GM12891 (cell line): ENCODE measurements around the gene COA7. TPM values are rescaled to one million over a fixed set of nuclear protein-coding genes. Genes with fewer than 3 reads are reported as not detected.
"Not testable (repeated sequence)": the region's sequence is repeated elsewhere in the genome, so short reads cannot be mapped to it uniquely, and the experiment has no call there.

Source experiments
- DNase-seq: peaks from one replicate; pipeline ENCODE4 v3.0.0; 2011; ENCODE audit warnings: low spot score; ENCODE audit not compliant: insufficient read length
- FAIRE-seq: peaks from 2 replicates; lab custom pipeline; 2011; peaks lifted over from hg19 to GRCh38; lab: Jason Lieb, UNC
- PAX5 ChIP-seq: IDR thresholded peaks from 2 replicates; pipeline ENCODE4 v1.6.1; 2011; ENCODE audit warnings: low read length, moderate library complexity, mild to moderate bottlenecking; ENCODE audit not compliant: insufficient read depth, severe bottlenecking
- POLR2A ChIP-seq: IDR thresholded peaks from 2 replicates; pipeline ENCODE4 v1.6.1; 2011; ENCODE audit warnings: low read depth, low read length, control low read depth
- POLR2AphosphoS5 ChIP-seq: IDR thresholded peaks from 2 replicates; pipeline ENCODE4 v1.6.1; 2011; ENCODE audit warnings: low read depth, low read length, control low read depth
- POU2F2 ChIP-seq: IDR thresholded peaks from 2 replicates; pipeline ENCODE4 v1.6.1; 2011; ENCODE audit warnings: low read depth, mild to moderate bottlenecking, control low read depth, low read length, moderate library complexity
- SPI1 ChIP-seq: IDR thresholded peaks from 2 replicates; pipeline ENCODE4 v1.6.1; 2011; ENCODE audit warnings: low read depth, low read length, control low read depth
- TAF1 ChIP-seq: IDR thresholded peaks from 2 replicates; pipeline ENCODE4 v1.6.1; 2011; ENCODE audit warnings: low read depth, low read length, control low read depth
- polyA plus RNA-seq: library from polyadenylated mRNA; unstranded; fragments of >200 nt; gene quantifications from one replicate; pipeline ENCODE4 v1.2.1, GENCODE V29; 2012; ENCODE audit warnings: low read depth, missing spikeins, inconsistent platforms; ENCODE audit not compliant: missing spikeins

Gene COA7
- polyA plus RNA-seq = 7.6 TPM

DNA sequence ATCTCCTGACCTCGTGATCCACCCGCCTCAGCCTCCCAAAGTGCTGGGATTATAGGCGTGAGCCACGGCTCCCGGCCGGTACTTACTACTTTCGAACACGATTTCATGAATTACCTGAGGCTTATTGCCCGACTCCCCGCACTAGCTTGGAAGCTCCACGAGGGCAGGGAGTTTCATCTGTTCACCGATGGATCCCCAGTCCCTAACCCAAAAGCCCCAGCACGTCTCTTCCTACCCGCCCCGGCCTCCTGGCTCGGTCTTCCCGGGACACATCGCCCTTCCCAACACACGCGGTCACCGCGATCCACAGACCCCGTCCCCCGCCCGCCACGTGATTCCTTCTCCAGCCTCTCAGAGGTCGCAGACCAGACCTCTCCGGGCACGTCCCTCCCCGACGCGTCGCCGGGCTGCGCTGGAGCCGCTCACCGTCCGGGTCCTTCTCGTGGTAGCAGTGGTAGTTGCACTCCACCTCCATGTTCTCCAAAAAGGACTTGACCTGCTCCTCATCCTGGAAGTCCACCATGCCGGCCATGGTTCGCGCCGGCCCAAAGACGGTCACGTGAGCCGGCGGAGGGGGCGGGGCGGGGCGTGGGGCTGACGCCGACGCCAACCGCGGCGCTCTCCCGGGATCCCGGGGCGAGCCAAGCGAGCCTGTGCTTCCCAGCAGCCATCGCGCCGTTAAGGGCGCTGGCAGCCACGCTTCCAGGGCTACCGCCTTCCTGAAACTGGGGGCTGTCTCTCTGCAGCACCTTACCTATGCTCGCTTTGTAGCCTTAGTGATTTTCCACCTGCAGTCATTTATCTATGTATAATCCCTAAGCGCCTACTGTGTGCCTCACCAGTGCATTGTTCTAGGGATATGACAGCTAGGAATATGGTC is at the start of gene COA7:
Gene COA7 (minus strand): TSS at position 553 of the 880 bp plus-strand sequence. CDS start 21 bp downstream, at position 532.
- no peak for TF ChIP-seq SPI1
- TF ChIP-seq POLR2A = peak; percentile 44; the same call in 1 of the 2 replicates
- 0 out of 2 replicates have a peak, but pooled peaks have one; percentile 22 for TF ChIP-seq POLR2AphosphoS5
- TF ChIP-seq PAX5 = no peak
- peak; percentile 50; the same call in 1 of the 2 replicates for TF ChIP-seq TAF1
- TF ChIP-seq POU2F2 = no peak
- peak; percentile 48 for FAIRE-seq
- peak; percentile 59 for DNase-seq

DNA sequence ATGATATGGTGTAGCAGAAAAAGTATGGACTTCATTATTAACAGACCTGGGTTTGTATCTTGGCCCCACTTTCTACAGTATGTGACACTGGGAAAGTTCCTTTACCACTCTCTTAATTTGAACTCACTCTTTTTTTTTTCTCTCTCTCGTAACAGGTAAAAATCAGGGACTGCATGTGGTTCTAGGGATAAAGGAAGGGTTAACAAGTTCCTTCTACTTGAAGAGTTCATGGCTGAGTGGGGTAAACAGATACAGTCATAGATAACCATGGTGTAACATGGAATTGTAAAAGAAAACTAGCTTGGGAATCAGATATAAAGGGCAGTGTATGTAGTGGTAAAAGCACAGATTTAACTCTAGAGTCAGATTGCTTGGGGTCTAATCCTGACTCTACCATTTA is 49.3 kb upstream of the COA7 start:
- FAIRE-seq (no peak), DNase-seq (no peak)
- TF ChIP-seq POLR2AphosphoS5 (no peak), TAF1 (no peak), PAX5 (no peak), POLR2A (no peak), POU2F2 (no peak), SPI1 (no peak)

DNA sequence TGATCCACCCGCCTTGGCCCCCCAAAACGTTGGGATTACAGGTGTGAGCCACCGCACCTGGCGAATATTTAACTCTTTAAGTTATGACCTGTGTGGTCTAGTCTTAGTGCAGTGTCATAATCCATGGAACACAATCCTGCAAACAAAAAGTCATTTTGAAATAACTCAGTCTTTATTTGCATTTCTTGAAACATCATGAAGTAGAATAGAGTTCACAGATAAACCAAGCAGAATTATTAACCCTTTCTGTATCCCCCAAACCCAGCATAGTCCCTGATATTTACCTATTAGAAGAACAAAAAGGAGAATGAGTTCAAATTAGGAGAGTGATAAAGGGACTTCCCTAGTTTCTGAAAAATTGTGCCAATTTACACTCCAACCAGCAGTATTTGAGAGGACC is 48.0 kb upstream of the COA7 start:
- DNase-seq (no peak), FAIRE-seq (no peak)
- no peak for TF ChIP-seq POLR2A
- no peak for TF ChIP-seq POU2F2
- no peak for TF ChIP-seq TAF1
- TF ChIP-seq POLR2AphosphoS5 = no peak
- no peak for TF ChIP-seq PAX5
- no peak for TF ChIP-seq SPI1

DNA sequence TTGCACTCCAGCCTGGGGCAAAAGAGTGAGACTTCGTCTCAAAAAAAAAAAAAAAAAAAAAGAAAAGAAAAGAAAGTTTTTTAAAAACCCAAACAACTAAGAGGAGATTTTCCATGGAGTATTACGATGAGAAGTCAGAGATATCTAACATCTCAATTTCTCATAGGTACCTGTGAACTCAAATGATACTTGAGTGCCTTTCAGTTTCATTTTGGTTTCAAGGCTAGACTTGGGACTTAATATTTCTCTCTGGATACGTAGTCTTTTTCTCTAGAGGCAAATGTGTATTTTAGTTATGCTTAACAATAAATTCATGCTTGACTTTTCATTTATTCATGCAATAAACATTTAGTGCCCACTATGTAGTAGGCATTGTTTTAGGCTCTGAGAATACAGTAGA is 43.1 kb upstream of the COA7 start:
- no peak for FAIRE-seq
- DNase-seq = no peak
- TF ChIP-seq POU2F2 (no peak), PAX5 (no peak), SPI1 (no peak), POLR2A (no peak), TAF1 (no peak), POLR2AphosphoS5 (no peak)

DNA sequence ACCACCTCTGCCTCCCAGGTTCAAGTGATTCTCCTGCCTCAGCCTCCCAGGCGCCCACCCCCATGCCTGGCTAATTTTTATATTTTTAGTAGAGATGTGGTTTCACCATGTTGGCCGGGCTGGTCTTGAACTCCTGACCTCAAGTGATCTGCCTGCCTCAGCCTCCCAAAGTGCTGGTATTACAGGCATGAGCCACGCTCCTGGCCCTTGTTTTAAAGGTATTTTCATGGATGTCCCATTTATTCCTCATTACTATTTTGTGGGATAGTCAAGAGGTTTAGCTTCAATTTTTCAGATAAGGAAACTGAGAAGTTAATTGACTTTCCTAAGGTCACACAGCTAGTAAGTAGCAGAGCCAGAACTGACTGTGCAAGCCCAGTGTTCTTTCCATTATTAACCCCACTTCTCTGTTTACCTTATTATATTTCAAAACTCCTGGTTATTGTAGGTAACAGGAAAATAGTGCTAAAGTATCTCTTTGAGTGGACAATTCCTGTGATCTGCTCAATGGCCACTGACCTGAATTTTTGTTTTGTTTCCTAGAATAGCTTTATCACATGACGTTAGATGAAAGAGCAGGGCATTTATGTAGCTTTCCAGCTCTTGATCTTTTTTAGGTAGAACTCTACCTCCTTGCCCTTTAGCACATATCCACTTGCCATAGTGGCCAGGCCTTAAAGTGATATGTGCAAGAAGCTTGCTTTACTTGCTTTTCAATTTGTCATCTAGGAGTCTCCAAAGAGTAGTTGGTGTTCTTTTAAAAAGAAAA is 41.7 kb upstream of the COA7 start:
- FAIRE-seq = no peak
- DNase-seq = no peak
- no peak for TF ChIP-seq POLR2A
- TF ChIP-seq SPI1 = no peak
- no peak for TF ChIP-seq PAX5
- no peak for TF ChIP-seq POLR2AphosphoS5
- no peak for TF ChIP-seq POU2F2
- TF ChIP-seq TAF1 = no peak

DNA sequence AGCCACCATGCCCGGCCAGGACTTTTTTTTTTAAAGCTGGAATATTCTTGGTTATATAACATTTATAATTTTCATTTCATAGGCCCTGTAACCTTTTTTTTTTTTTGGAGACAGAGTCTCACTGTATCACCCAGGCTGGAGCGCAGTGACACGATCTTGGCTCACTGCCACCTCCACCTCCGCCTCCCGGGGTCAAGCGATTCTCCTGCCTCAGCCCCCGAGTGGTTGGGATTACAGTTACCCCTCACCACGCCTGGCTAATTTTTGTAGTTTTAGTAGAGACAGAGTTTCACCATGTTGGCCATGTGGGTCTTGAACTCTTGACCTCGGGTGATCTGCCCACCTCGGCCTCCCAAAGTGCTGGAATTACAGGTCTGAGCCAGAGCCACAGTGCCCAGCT is 40.7 kb upstream of the COA7 start:
- no peak for DNase-seq
- no peak for TF ChIP-seq POLR2AphosphoS5
- no peak for TF ChIP-seq POLR2A
- TF ChIP-seq TAF1 = no peak
- no peak for TF ChIP-seq SPI1
- no peak for TF ChIP-seq POU2F2
- no peak for TF ChIP-seq PAX5
- FAIRE-seq = no peak

DNA sequence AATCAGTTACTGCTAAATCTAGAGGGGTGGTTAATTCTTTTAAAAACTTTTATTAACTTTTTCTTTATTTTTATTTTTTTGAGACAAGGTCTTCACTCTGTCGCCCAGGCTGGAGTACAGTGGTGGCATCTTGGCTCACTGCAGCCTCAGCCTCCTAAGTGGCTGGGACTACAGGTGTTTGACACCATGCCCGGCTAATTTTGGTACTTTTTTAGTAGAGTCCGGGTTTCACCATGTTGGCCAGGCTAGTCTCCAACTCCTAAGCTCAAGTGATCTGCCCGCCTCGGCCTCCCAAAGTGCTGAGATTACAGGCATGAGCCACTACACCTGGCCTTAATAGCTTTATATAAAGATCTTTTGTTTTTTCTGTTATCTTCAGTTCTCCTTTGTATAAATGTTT is 40.0 kb upstream of the COA7 start:
- DNase-seq (no peak), FAIRE-seq (no peak)
- no peak for TF ChIP-seq TAF1

DNA sequence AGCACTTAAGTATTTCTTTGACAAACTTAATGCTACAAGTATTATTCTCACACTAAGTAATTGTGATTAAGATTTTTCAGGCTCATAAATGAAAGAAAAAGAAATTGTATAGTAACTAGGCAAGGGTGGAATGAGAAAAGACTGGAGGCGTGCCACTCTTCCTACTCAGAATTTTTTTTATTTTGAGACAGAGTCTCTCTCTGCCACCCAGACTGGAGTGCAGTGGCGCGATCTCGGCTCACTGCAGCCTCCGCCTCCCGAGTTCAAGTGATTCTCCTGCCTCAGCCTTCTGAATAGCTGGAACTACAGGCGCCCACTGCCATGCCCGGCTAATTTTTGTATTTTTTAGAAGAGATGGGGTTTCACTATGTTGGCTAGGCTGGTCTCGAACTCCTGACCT is 37.2 kb upstream of the COA7 start:
- DNase-seq, FAIRE-seq: not testable (repeated sequence)

DNA sequence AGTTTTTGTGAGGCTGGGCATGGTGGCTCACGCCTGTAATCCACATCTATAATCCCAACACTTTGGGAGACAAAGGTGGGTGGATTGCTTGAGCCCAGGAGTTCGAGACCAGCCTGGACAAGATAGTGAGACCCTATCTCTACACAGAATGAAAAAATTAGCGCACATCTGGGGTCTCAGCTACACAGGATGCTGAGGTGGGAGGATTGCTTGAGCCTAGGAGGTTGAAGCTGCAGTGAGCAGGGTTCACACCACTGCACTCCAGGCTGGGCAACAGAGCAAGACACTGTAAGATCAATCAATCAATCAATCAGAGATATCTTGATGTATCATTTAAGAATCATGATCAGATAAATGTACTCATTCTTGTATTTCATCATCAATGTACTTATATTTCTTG is 35.2 kb upstream of the COA7 start:
- TF ChIP-seq POLR2A = no peak
- TF ChIP-seq TAF1 = no peak
- no peak for TF ChIP-seq PAX5
- TF ChIP-seq POU2F2 = no peak
- no peak for TF ChIP-seq SPI1
- no peak for DNase-seq
- FAIRE-seq = peak; percentile 35

DNA sequence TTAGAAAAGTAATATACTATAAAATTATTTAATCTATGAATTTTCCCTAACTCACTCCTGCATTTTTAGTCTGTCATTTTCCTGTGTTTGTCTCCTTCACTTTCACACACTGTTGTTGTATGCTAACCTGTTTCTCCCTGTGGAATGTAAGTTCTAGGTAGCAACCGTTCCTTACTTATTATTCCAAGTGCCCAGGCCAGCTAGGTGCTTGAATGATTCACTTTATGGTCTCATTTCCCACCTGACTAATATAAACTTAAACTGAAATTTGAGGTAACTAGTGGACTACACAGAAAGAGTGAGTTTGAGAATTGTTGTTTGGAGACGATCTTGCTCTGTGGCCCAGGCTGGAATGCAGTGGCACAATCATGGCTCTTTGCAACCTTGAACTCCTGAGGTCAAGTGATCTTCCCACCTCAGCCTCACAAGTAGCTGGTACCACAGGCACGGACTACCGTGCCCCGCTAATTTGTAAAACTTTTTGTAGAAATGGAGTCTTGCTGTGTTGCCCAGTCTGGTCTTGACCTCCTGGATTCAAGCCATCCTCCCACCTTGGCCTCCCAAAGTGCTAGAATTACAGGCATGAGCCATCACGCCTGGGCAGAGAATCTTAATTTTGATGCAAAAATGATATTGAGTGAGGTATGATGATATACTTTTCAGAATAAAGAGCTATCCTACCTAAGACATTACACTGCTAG is 30.0 kb upstream of the COA7 start:
- DNase-seq (no peak), FAIRE-seq (peak; percentile 5)
- TF ChIP-seq POLR2A (no peak), POU2F2 (no peak), PAX5 (no peak), SPI1 (no peak), TAF1 (no peak), POLR2AphosphoS5 (no peak)
